NCI-H82 (cell line): Measurements from ENCODE around the gene UGCG.
"Not testable (repeated sequence)": the region's sequence is repeated elsewhere in the genome, so short reads cannot be mapped to it uniquely, and the experiment has no call there.

Experiments
- DNase-seq: peaks from one replicate; lab custom pipeline; 2025; lab: John Stamatoyannopoulos, UW

The UGCG gene

GRCh38 chr9:111920531-111920930 lies 23.9 kb downstream of the UGCG start:
- no peak for DNase-seq

GRCh38 chr9:111922324-111923013 lies 25.9 kb downstream of the UGCG start:
- DNase-seq, result peak; percentile 9

- no peak for DNase-seq
These were observed 27.7 kb downstream of the UGCG start for GRCh38 chr9:111924281-111924680.

- no peak for DNase-seq
These were observed 28.6 kb downstream of the UGCG start for GRCh38 chr9:111925017-111925770.

GRCh38 chr9:111925784-111926183 lies 29.2 kb downstream of the UGCG start:
- DNase-seq, result no peak

- DNase-seq, result no peak
These were observed 29.8 kb downstream of the UGCG start for GRCh38 chr9:111926421-111926875.

GRCh38 chr9:111928359-111928720 lies 31.7 kb downstream of the UGCG start:
- DNase-seq, result no peak

GRCh38 chr9:111934747-111935146 lies 38.1 kb downstream of the UGCG start:
- no peak for DNase-seq

GRCh38 chr9:111936391-111936790 lies 39.8 kb downstream of the UGCG start:
- no peak for DNase-seq

GRCh38 chr9:111937301-111937700 lies 40.7 kb downstream of the UGCG start:
- DNase-seq, result no peak

- no peak for DNase-seq
These were observed 41.3 kb downstream of the UGCG start for GRCh38 chr9:111937781-111938426.

GRCh38 chr9:111938427-111938800 lies 41.8 kb downstream of the UGCG start:
- no peak for DNase-seq

- DNase-seq, result no peak
These were observed 42.7 kb downstream of the UGCG start for GRCh38 chr9:111939322-111939721.

- no peak for DNase-seq
These were observed 44.1 kb downstream of the UGCG start for GRCh38 chr9:111940697-111941096.

GRCh38 chr9:111943200-111943599 lies 46.6 kb downstream of the UGCG start:
- no peak for DNase-seq

- DNase-seq, result no peak
These were observed 47.1 kb downstream of the UGCG start for GRCh38 chr9:111943746-111944145.

GRCh38 chr9:111944241-111944866 lies 47.7 kb downstream of the UGCG start:
- no peak for DNase-seq

GRCh38 chr9:111945216-111945615 lies 48.6 kb downstream of the UGCG start:
- DNase-seq, result no peak

- DNase-seq, result not testable (repeated sequence)
These were observed 51.5 kb downstream of the UGCG start for GRCh38 chr9:111948109-111948508.

- DNase-seq, result no peak
These were observed 52.3 kb downstream of the UGCG start for GRCh38 chr9:111948951-111949350.

GRCh38 chr9:111949919-111950318 lies 53.3 kb downstream of the UGCG start:
- no peak for DNase-seq

- no peak for DNase-seq
These were observed 55.9 kb downstream of the UGCG start for GRCh38 chr9:111952559-111952958.

GRCh38 chr9:111953444-111953843 lies 56.8 kb downstream of the UGCG start:
- DNase-seq, result no peak
